Activated naive CD4-positive, alpha-beta T cell treated with anti-CD3 and anti-CD28 coated beads, Interleukin-2, amount 50 U/mL, for 24 hours (primary cell): ENCODE results near the gene PARVG.

Experiments
- H3K27ac Mint-ChIP-seq: one replicate; pipeline ENCODE4 v1.8.0; 2021; ENCODE audit warnings: mild to moderate bottlenecking, mixed read lengths
- H3K27me3 Mint-ChIP-seq: one replicate; pipeline ENCODE4 v1.8.0; 2021; ENCODE audit warnings: mixed read lengths
- H3K36me3 Mint-ChIP-seq: one replicate; pipeline ENCODE4 v1.8.0; 2021; ENCODE audit warnings: mixed read lengths
- H3K4me1 Mint-ChIP-seq: one replicate; pipeline ENCODE4 v1.8.0; 2021; ENCODE audit warnings: mixed read lengths
- H3K4me3 Mint-ChIP-seq: one replicate; pipeline ENCODE4 v1.8.0; 2021; ENCODE audit warnings: mild to moderate bottlenecking, mixed read lengths
- H3K9me3 Mint-ChIP-seq: one replicate; pipeline ENCODE4 v1.8.0; 2021; ENCODE audit warnings: mixed read lengths

The PARVG gene

GRCh38 chr22:44194569-44194968 lies 13.8 kb downstream of the PARVG start:
- H3K27ac Mint-ChIP-seq, result peak overlapping the region; percentile 56
- peaks cover 40% of the 10 kb centered on the region for H3K4me1 Mint-ChIP-seq
- peaks cover 17% of the 10 kb centered on the region for H3K36me3 Mint-ChIP-seq
- H3K9me3 Mint-ChIP-seq, result no peaks in the 10 kb centered on the region
- no peaks in the 10 kb centered on the region for H3K27me3 Mint-ChIP-seq
- H3K4me3 Mint-ChIP-seq, result no peak overlapping the region

GRCh38 chr22:44195189-44195871 lies 14.6 kb downstream of the PARVG start:
- Mint-ChIP-seq H3K4me1 (peaks cover 41% of the 10 kb centered on the region), H3K4me3 (no peak overlapping the region), H3K27me3 (no peaks in the 10 kb centered on the region), H3K36me3 (peaks cover 17% of the 10 kb centered on the region), H3K9me3 (no peaks in the 10 kb centered on the region), H3K27ac (peak overlapping the region; percentile 56)

GRCh38 chr22:44196241-44196640 lies 15.5 kb downstream of the PARVG start:
- peaks cover 17% of the 10 kb centered on the region for H3K36me3 Mint-ChIP-seq
- H3K4me3 Mint-ChIP-seq, result no peak overlapping the region
- no peaks in the 10 kb centered on the region for H3K9me3 Mint-ChIP-seq
- peaks cover 44% of the 10 kb centered on the region for H3K4me1 Mint-ChIP-seq
- H3K27ac Mint-ChIP-seq, result no peak overlapping the region
- H3K27me3 Mint-ChIP-seq, result no peaks in the 10 kb centered on the region

GRCh38 chr22:44196731-44197131 lies 16.0 kb downstream of the PARVG start:
- Mint-ChIP-seq H3K4me1 (peaks cover 41% of the 10 kb centered on the region), H3K4me3 (no peak overlapping the region), H3K27me3 (no peaks in the 10 kb centered on the region), H3K36me3 (peaks cover 17% of the 10 kb centered on the region), H3K27ac (no peak overlapping the region), H3K9me3 (no peaks in the 10 kb centered on the region)

- H3K27ac Mint-ChIP-seq, result no peak overlapping the region
- no peak overlapping the region for H3K4me3 Mint-ChIP-seq
- H3K36me3 Mint-ChIP-seq, result peaks cover 21% of the 10 kb centered on the region
- no peaks in the 10 kb centered on the region for H3K9me3 Mint-ChIP-seq
- H3K4me1 Mint-ChIP-seq, result peaks cover 40% of the 10 kb centered on the region
- no peaks in the 10 kb centered on the region for H3K27me3 Mint-ChIP-seq
These were observed 16.5 kb downstream of the PARVG start for GRCh38 chr22:44197271-44197670.

- Mint-ChIP-seq H3K9me3 (no peaks in the 10 kb centered on the region), H3K4me1 (peaks cover 24% of the 10 kb centered on the region), H3K27ac (no peak overlapping the region), H3K4me3 (no peak overlapping the region), H3K36me3 (peaks cover 23% of the 10 kb centered on the region), H3K27me3 (no peaks in the 10 kb centered on the region)
These were observed 18.4 kb downstream of the PARVG start for GRCh38 chr22:44199164-44199563.

- no peak overlapping the region for H3K4me3 Mint-ChIP-seq
- H3K9me3 Mint-ChIP-seq, result no peaks in the 10 kb centered on the region
- peaks cover 17% of the 10 kb centered on the region for H3K4me1 Mint-ChIP-seq
- peaks cover 17% of the 10 kb centered on the region for H3K36me3 Mint-ChIP-seq
- no peaks in the 10 kb centered on the region for H3K27me3 Mint-ChIP-seq
- H3K27ac Mint-ChIP-seq, result no peak overlapping the region
These were observed 19.1 kb downstream of the PARVG start for GRCh38 chr22:44199866-44200265.

GRCh38 chr22:44200451-44200850 lies 19.7 kb downstream of the PARVG start:
- H3K27me3 Mint-ChIP-seq, result no peaks in the 10 kb centered on the region
- H3K27ac Mint-ChIP-seq, result no peak overlapping the region
- peaks cover 19% of the 10 kb centered on the region for H3K36me3 Mint-ChIP-seq

GRCh38 chr22:44200855-44201550 lies 20.3 kb downstream of the PARVG start:
- Mint-ChIP-seq H3K27ac (no peak overlapping the region), H3K9me3 (no peaks in the 10 kb centered on the region), H3K36me3 (peaks cover 19% of the 10 kb centered on the region), H3K27me3 (no peaks in the 10 kb centered on the region), H3K4me1 (peaks cover 13% of the 10 kb centered on the region), H3K4me3 (no peak overlapping the region)

More at GRCh38 chr22:44200451-44200850, 19.7 kb downstream of the PARVG start:
- no peaks in the 10 kb centered on the region for H3K9me3 Mint-ChIP-seq
- no peak overlapping the region for H3K4me3 Mint-ChIP-seq
- H3K4me1 Mint-ChIP-seq, result peaks cover 13% of the 10 kb centered on the region

- H3K27ac Mint-ChIP-seq, result no peak overlapping the region
These were observed 20.9 kb downstream of the PARVG start for GRCh38 chr22:44201665-44202064.

GRCh38 chr22:44202261-44202789 lies 21.6 kb downstream of the PARVG start:
- H3K4me1 Mint-ChIP-seq, result peaks cover 13% of the 10 kb centered on the region
- no peak overlapping the region for H3K27ac Mint-ChIP-seq
- H3K27me3 Mint-ChIP-seq, result no peaks in the 10 kb centered on the region
- H3K4me3 Mint-ChIP-seq, result no peak overlapping the region
- peaks cover 19% of the 10 kb centered on the region for H3K36me3 Mint-ChIP-seq
- no peaks in the 10 kb centered on the region for H3K9me3 Mint-ChIP-seq

More at GRCh38 chr22:44201665-44202064, 20.9 kb downstream of the PARVG start:
- no peaks in the 10 kb centered on the region for H3K27me3 Mint-ChIP-seq
- no peaks in the 10 kb centered on the region for H3K9me3 Mint-ChIP-seq
- peaks cover 19% of the 10 kb centered on the region for H3K36me3 Mint-ChIP-seq
- H3K4me3 Mint-ChIP-seq, result no peak overlapping the region
- H3K4me1 Mint-ChIP-seq, result peaks cover 13% of the 10 kb centered on the region

GRCh38 chr22:44203203-44203602 lies 22.5 kb downstream of the PARVG start:
- Mint-ChIP-seq H3K36me3 (peaks cover 15% of the 10 kb centered on the region), H3K4me1 (peaks cover 17% of the 10 kb centered on the region), H3K27ac (peak overlapping the region; percentile 51), H3K27me3 (no peaks in the 10 kb centered on the region), H3K4me3 (no peak overlapping the region), H3K9me3 (no peaks in the 10 kb centered on the region)

GRCh38 chr22:44204739-44205515 lies 24.2 kb downstream of the PARVG start:
- Mint-ChIP-seq H3K9me3 (peaks cover 10% of the 10 kb centered on the region), H3K36me3 (peaks cover 23% of the 10 kb centered on the region), H3K4me1 (peaks cover 13% of the 10 kb centered on the region), H3K4me3 (no peak overlapping the region), H3K27ac (peak overlapping the region; percentile 68), H3K27me3 (no peaks in the 10 kb centered on the region)

- Mint-ChIP-seq H3K36me3 (peaks cover 26% of the 10 kb centered on the region), H3K4me3 (no peak overlapping the region), H3K4me1 (peaks cover 10% of the 10 kb centered on the region), H3K9me3 (peaks cover 13% of the 10 kb centered on the region), H3K27me3 (no peaks in the 10 kb centered on the region), H3K27ac (peak overlapping the region; percentile 68)
These were observed 25.0 kb downstream of the PARVG start for GRCh38 chr22:44205516-44206329.

- no peak overlapping the region for H3K4me3 Mint-ChIP-seq
- H3K27ac Mint-ChIP-seq, result no peak overlapping the region
- peaks cover 13% of the 10 kb centered on the region for H3K9me3 Mint-ChIP-seq
- no peaks in the 10 kb centered on the region for H3K27me3 Mint-ChIP-seq
- H3K4me1 Mint-ChIP-seq, result peaks cover 10% of the 10 kb centered on the region
- peaks cover 30% of the 10 kb centered on the region for H3K36me3 Mint-ChIP-seq
These were observed 25.6 kb downstream of the PARVG start for GRCh38 chr22:44206330-44206645.
